OCI-LY1 (cell line): Measurements from ENCODE around the gene BUD31.
A peak's percentile ranks its signal among the peaks of the same experiment; 100 is the strongest.

ENCODE experiments used
- H2AFZ ChIP-seq: fragments of 200-600 bp; sonication (generic), shearing (Covaris generic); 2 replicates; pipeline ENCODE4 v1.6.0; 2014; ENCODE audit warnings: antibody characterized with exemption, mild to moderate bottlenecking, low read length
- H3F3A ChIP-seq: fragments of 200-600 bp; sonication (generic), shearing (Covaris generic); 2 replicates; pipeline ENCODE4 v1.6.0; 2014; ENCODE audit warnings: mild to moderate bottlenecking, antibody characterized with exemption, low read length, moderate library complexity; ENCODE audit not compliant: insufficient read depth
- H3K27ac ChIP-seq: fragments of 200-600 bp; sonication (generic); 2 replicates; pipeline ENCODE4 v1.5.1; 2014; ENCODE audit warnings: low read length, mixed run types, mild to moderate bottlenecking, low read depth; ENCODE audit not compliant: poor library complexity, severe bottlenecking
- H3K27me3 ChIP-seq: fragments of 200-600 bp; sonication (generic); 2 replicates; pipeline ENCODE4 v1.6.0; 2014; ENCODE audit warnings: antibody characterized with exemption, mild to moderate bottlenecking, low read length, moderate library complexity; ENCODE audit not compliant: insufficient read depth
- H3K36me3 ChIP-seq: fragments of 200-600 bp; sonication (generic); 2 replicates; pipeline ENCODE4 v1.6.1; 2014; ENCODE audit warnings: mild to moderate bottlenecking, antibody characterized with exemption, low read length, moderate library complexity, mixed read lengths; ENCODE audit not compliant: insufficient read depth
- H3K4me1 ChIP-seq: fragments of 200-600 bp; sonication (generic); 2 replicates; pipeline ENCODE4 v1.5.1; 2014; ENCODE audit warnings: mild to moderate bottlenecking, low read length, moderate library complexity; ENCODE audit not compliant: insufficient read depth, severe bottlenecking
- H3K4me2 ChIP-seq: fragments of 200-600 bp; sonication (generic), shearing (Covaris generic); 2 replicates; pipeline ENCODE4 v1.6.1; 2014; ENCODE audit warnings: low read length
- H3K4me3 ChIP-seq: fragments of 200-600 bp; sonication (generic); 2 replicates; pipeline ENCODE4 v1.5.1; 2014; ENCODE audit warnings: low read length, low read depth, mild to moderate bottlenecking, mixed read lengths; ENCODE audit not compliant: poor library complexity, severe bottlenecking
- H3K79me2 ChIP-seq: fragments of 200-600 bp; shearing (Covaris generic); 2 replicates; pipeline ENCODE4 v1.6.1; 2016; ENCODE audit warnings: mixed run types, low read length, mixed read lengths; ENCODE audit not compliant: insufficient read depth
- H3K9ac ChIP-seq: fragments of 200-600 bp; sonication (generic), shearing (Covaris generic); 2 replicates; pipeline ENCODE4 v1.6.1; 2014; ENCODE audit warnings: mild to moderate bottlenecking, low read length, mixed read lengths
- H3K9me2 ChIP-seq: fragments of 200-600 bp; sonication (generic), shearing (Covaris generic); 2 replicates; pipeline ENCODE4 v1.6.1; 2014; ENCODE audit warnings: low read depth, mild to moderate bottlenecking, low read length, mixed read lengths
- H3K9me3 ChIP-seq: fragments of 200-600 bp; shearing (Covaris generic); 2 replicates; pipeline ENCODE4 v1.6.1; 2014; ENCODE audit warnings: low read length, mixed read lengths
- H4K20me1 ChIP-seq: fragments of 200-600 bp; sonication (generic), shearing (Covaris generic); 2 replicates; pipeline ENCODE4 v1.6.0; 2016; ENCODE audit warnings: mild to moderate bottlenecking, low read length; ENCODE audit not compliant: insufficient read depth
- CTCF ChIP-seq: fragments of 200-600 bp; sonication (generic), shearing (Covaris generic); IDR thresholded peaks from 2 replicates; pipeline ENCODE4 v1.5.1; 2017; ENCODE audit warnings: mild to moderate bottlenecking, antibody characterized with exemption, low read length, moderate library complexity, mixed read lengths
- EZH2 ChIP-seq: fragments of 200-600 bp; sonication (generic), shearing (Covaris generic); IDR thresholded peaks from 2 replicates; pipeline ENCODE4 v1.8.0; 2017; ENCODE audit warnings: borderline replicate concordance, mixed run types, mild to moderate bottlenecking, antibody characterized with exemption, low read length, moderate library complexity, mixed read lengths

Gene BUD31

GRCh38 chr7:99392659-99393354 is 16.0 kb upstream of the BUD31 start:
- TF ChIP-seq EZH2 (no peak), CTCF (no peak)
- Histone ChIP-seq H3K27me3 (no peaks in the 10 kb centered on the region), H3K27ac (peak overlapping the region; percentile 60), H3K9me2 (no peaks in the 10 kb centered on the region), H3K79me2 (no peaks in the 10 kb centered on the region), H3K4me3 (peak overlapping the region; percentile 54), H3K36me3 (peaks cover 89% of the 10 kb centered on the region), H3K9me3 (no peaks in the 10 kb centered on the region), H3K4me2 (peak overlapping the region; percentile 65), H3K9ac (peak overlapping the region; percentile 53), H3F3A (no peaks in the 10 kb centered on the region), H4K20me1 (no peaks in the 10 kb centered on the region), H2AFZ (no peak overlapping the region), H3K4me1 (peaks cover 18% of the 10 kb centered on the region)

- Histone ChIP-seq H3K9me2 (no peaks in the 10 kb centered on the region), H3K4me2 (peak overlapping the region; percentile 65), H3K9ac (peak overlapping the region; percentile 53; the same call in 1 of the 2 replicates), H3K79me2 (no peaks in the 10 kb centered on the region), H2AFZ (no peak overlapping the region), H3K36me3 (peaks cover 89% of the 10 kb centered on the region), H3K4me1 (peaks cover 18% of the 10 kb centered on the region), H3K27me3 (no peaks in the 10 kb centered on the region), H3F3A (no peaks in the 10 kb centered on the region), H4K20me1 (no peaks in the 10 kb centered on the region), H3K9me3 (no peaks in the 10 kb centered on the region), H3K27ac (peak overlapping the region; percentile 60), H3K4me3 (peak overlapping the region; percentile 54)
- TF ChIP-seq EZH2: no peak
- no peak for TF ChIP-seq CTCF
These were observed 15.2 kb upstream of the BUD31 start for GRCh38 chr7:99393355-99394187.

- TF ChIP-seq EZH2: no peak
- Histone ChIP-seq H3K9me2 (no peaks in the 10 kb centered on the region), H3F3A (no peaks in the 10 kb centered on the region), H3K79me2 (no peaks in the 10 kb centered on the region), H2AFZ (no peak overlapping the region), H4K20me1 (no peaks in the 10 kb centered on the region), H3K9ac (no peak overlapping the region), H3K36me3 (peaks cover 93% of the 10 kb centered on the region), H3K4me2 (no peak overlapping the region), H3K27ac (no peak overlapping the region), H3K4me1 (peaks cover 18% of the 10 kb centered on the region), H3K4me3 (no peak overlapping the region), H3K9me3 (no peaks in the 10 kb centered on the region), H3K27me3 (no peaks in the 10 kb centered on the region)
These were observed 14.6 kb upstream of the BUD31 start for GRCh38 chr7:99394188-99394502.
